Measurements from ENCODE around the gene RMI2.
"Not testable (repeated sequence)": the region's sequence is repeated elsewhere in the genome, so short reads cannot be mapped to it uniquely, and the experiment has no call there.

The RMI2 gene

GRCh38 chr16:11356573-11357331, 11.5 kb downstream of the RMI2 start:
- peak; percentile 80 to 93 (median 86) for DNase-seq

GRCh38 chr16:11358531-11358930, 13.3 kb downstream of the RMI2 start:
- no peak for DNase-seq

- no peak for DNase-seq
Observed at GRCh38 chr16:11359370-11359769, 14.1 kb downstream of the RMI2 start.

- DNase-seq, result no peak
Observed at GRCh38 chr16:11360641-11361373, 15.5 kb downstream of the RMI2 start.

- DNase-seq, result peak in 3 of 4 experiments; percentile 47 to 52 (median 51)
Observed at GRCh38 chr16:11361701-11362451, 16.6 kb downstream of the RMI2 start.

- no peak for DNase-seq
Observed at GRCh38 chr16:11363927-11364258, 18.6 kb downstream of the RMI2 start.

- DNase-seq, result no peak
Observed at GRCh38 chr16:11367483-11367906, 22.2 kb downstream of the RMI2 start.

- DNase-seq, result peak; percentile 91 to 96 (median 94)
Observed at GRCh38 chr16:11370084-11370931, 25.0 kb downstream of the RMI2 start.

GRCh38 chr16:11370932-11371279, 25.6 kb downstream of the RMI2 start:
- not testable (repeated sequence) for DNase-seq

GRCh38 chr16:11372073-11372828, 27.0 kb downstream of the RMI2 start:
- no peak for DNase-seq

GRCh38 chr16:11372829-11373306, 27.6 kb downstream of the RMI2 start:
- DNase-seq, result no peak

GRCh38 chr16:11374255-11374654, 29.0 kb downstream of the RMI2 start:
- DNase-seq, result no peak

GRCh38 chr16:11377154-11377553, 31.9 kb downstream of the RMI2 start:
- DNase-seq, result no peak

GRCh38 chr16:11378951-11379350, 33.7 kb downstream of the RMI2 start:
- not testable (repeated sequence) for DNase-seq

- peak; percentile 47 to 82 (median 72) for DNase-seq
Observed at GRCh38 chr16:11379420-11379819, 34.2 kb downstream of the RMI2 start.

GRCh38 chr16:11380836-11381235, 35.6 kb downstream of the RMI2 start:
- no peak for DNase-seq

GRCh38 chr16:11383481-11384183, 38.4 kb downstream of the RMI2 start:
- no peak for DNase-seq

GRCh38 chr16:11384184-11384955, 39.1 kb downstream of the RMI2 start:
- no peak for DNase-seq

GRCh38 chr16:11384956-11385586, 39.8 kb downstream of the RMI2 start:
- DNase-seq, result no peak

Data from suppressor macrophage (primary cell).